HG03045 (cell line): Measurements from ENCODE around the gene HYAL4.
"Not testable (repeated sequence)": the region's sequence is repeated elsewhere in the genome, so short reads cannot be mapped to it uniquely, and the experiment has no call there.

Experiments
- ATAC-seq: cut with Tn5 transposase; IDR thresholded peaks from one replicate; pipeline ENCODE4 v1.9.1; 2021; ENCODE audit warnings: mild to moderate bottlenecking, moderate library complexity; ENCODE audit not compliant: unreplicated experiment

Gene HYAL4, protein sequence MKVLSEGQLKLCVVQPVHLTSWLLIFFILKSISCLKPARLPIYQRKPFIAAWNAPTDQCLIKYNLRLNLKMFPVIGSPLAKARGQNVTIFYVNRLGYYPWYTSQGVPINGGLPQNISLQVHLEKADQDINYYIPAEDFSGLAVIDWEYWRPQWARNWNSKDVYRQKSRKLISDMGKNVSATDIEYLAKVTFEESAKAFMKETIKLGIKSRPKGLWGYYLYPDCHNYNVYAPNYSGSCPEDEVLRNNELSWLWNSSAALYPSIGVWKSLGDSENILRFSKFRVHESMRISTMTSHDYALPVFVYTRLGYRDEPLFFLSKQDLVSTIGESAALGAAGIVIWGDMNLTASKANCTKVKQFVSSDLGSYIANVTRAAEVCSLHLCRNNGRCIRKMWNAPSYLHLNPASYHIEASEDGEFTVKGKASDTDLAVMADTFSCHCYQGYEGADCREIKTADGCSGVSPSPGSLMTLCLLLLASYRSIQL

DNA sequence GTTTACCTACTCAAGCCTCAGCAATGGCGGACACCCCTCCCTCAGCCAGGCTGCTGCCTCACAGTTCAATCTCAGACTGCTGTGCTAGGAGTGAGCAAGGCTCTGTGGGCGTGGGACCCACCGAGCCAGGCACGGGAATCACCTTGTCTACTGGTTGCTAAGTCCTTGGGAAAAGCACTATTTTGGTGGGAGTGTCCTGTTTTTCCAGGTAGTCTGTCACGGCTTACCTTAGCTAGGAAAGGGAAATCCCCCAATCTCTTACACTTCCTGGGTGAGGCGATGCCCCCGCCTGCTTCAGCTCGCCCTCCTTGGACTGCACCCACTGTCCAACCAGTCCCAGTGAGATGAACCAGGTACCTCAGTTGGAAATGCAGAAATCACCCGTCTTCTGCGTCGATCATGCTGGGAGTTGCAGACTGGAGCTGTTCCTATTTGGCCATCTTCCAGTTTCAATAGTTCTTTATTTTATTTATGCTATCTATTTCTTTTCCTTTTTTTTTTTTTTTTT lies at the start of gene HYAL4:
HYAL4 (plus strand) TSS at position 458 of the 508 bp plus-strand sequence. CDS start 23,105 bp downstream, outside the sequence.
- no peak for ATAC-seq

DNA sequence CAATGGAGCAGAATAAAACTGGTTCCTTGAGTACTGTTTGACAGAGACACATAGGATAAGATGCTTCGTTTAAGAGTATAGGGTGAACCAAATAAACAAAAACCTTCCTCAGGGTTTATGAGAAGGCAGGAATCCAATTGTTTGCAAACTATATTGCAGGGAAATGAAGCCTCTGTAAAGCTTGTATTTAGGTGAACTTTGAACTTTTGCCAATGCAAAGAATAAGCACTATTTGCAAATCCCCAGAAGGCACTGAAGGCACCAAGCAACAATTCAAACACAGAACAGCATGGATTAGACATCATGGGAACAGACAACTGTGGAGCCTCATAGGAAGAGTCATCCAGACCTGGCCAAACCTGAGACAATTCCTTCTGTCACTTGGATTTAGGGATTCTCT lies 49.1 kb upstream of the HYAL4 start:
- no peak for ATAC-seq

DNA sequence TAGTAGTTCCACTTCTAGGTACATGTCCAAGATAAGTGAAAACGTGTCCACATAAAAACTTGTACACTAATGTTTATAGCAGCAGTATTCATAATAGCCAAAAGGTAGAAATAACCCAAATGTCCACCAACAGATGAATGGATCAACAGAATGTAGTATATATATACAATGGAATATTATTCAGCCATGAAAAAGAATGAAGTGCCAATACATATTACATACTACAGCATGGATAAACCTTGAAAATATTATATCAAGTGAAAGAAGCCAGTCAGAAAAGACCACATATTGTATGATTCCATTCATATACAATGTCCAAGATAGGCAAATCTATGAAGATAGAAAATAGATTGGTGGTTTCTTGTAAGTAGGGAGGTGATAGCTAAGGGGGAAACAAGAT lies 48.4 kb upstream of the HYAL4 start:
- no peak for ATAC-seq

DNA sequence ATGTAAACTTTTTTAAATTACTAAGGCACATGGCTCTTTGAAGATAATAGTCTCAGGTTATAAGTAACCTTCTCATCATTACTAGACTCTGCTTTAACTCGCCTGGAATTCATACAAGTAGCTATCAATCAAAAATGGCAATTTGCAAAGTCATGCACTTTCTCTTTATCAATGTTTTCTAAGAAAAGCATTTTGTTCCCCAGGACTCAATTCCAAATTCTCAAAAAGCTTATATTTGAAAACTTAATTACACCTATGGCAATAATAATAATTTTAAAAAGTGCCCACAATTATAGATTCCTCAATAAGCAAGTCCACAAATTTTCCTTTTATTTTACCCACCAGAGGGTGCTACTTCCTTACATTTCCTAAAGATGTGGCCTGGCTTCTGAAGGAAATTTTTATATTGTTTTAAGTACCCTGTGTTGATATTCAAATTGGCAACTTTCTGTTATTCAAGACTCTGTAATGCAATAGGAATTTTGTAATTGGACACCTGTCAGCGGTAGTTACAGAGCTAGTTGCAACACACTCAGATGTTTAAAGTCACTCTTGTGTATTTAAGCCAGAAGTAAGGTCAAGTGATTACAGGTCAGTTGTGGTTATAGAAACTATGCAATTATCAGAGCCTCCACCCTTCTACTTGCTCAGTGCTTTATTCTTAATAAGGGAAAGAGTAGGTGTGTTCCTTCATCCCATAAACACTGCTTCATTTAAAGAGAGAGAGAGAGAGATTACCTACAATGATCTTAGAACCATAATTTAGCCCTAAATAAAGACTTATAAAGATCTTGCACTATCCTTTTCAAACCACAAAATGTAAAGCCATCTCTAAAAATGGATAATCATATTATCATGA lies 47.1 kb upstream of the HYAL4 start:
- ATAC-seq, result no peak

DNA sequence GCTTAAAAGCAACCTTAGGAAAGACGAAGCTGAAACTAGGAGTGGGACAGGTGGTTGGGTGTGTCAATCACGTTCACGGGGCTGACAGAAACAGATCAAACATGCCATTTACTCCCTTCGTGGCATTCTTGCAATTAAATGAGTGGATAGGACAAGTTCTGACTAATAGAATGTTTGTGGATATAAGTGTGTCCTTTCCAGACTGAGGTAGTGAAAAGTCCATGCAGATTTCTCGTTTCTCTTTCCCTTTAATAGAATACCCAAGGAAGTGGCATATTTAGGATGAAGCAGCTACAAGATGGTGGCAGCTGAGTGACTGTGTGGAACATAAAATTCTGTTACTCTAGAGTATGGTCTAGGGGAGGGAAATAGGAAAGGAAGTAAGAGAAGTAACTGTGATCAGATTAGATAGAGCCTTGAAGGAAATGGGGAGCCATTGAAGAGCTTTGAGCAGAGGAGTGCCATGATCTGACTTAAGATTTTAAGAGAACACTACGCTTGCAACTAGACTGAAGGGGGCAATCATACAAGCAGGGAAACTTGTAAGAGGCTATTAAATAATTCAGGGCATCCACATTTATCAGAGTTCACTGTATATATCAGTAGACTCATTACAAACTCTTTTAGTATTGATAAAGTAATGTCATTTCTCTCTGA lies 46.3 kb upstream of the HYAL4 start:
- ATAC-seq, result no peak

DNA sequence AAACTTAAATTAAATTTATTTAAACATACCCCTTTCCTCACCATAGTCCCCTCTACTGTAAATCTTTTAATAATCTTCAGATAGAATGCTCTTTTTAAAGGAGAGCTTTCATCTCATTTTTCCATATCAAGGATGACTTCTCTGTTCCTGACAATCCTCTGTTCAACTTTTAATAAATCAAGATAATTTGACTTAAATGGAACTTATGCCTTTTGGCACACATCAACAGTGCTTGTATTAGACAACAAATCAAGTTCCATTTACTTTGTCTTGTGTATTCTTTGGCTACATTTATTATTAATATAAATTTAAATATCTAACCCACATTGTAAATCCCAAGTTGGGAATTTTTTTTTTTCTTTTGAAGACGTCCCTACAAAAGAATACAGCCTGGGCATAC lies 42.7 kb upstream of the HYAL4 start:
- no peak for ATAC-seq

DNA sequence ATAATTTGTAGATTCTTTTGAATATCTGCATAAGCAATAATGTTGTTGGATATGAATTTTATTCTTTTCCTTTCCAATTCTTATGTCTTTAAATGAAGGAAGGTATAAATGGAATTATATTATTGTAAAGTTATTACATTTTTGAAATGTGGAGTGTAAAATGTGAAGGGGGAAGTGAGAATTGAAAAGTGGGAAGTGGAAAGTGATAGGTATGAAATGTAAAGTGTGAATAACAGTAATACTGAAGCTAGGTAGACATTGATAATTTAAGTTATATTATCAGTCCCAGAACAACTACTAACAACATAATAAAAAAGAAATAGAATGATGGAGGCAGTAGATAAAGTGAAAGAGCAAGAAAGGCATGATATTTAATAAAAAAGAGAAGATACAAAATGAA lies 39.7 kb upstream of the HYAL4 start:
- ATAC-seq, result no peak

DNA sequence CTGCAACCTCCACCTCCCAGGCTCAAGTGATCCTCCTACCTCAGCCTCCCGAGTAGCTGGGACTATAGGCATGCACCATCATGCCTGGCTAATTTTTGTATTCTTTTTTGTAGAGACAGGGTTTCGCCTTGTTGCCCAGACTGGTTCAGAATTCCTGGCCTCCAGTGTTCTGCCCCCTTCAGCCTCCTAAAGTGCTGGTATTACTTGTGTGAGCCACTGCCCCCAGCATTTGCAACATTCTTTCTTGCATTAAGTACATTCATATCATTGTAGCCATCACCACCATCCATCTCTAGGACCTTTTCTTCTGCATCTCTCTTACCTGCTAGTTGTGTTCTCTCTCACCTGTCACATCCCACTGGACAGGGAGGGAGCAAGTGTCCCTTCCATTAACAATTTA lies 35.5 kb upstream of the HYAL4 start:
- no peak for ATAC-seq

DNA sequence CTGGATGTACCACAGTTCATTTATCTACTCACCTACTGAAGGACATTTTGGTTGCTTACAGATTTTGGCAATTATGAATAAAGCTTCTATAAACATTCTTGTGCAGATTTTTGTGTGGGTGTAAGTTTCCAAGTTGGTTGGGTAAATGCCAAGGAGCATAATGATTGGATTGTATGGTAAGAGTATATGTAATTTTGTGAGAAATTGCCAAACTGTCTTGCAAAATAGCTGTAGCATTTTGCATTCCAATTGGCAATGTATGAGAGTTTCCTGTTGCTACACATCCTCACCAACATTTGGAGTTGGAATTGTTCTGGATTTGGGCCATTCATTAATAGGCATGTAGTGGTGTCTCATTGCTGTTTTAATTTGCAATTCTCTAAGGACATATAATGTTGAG lies 33.9 kb upstream of the HYAL4 start:
- no peak for ATAC-seq

DNA sequence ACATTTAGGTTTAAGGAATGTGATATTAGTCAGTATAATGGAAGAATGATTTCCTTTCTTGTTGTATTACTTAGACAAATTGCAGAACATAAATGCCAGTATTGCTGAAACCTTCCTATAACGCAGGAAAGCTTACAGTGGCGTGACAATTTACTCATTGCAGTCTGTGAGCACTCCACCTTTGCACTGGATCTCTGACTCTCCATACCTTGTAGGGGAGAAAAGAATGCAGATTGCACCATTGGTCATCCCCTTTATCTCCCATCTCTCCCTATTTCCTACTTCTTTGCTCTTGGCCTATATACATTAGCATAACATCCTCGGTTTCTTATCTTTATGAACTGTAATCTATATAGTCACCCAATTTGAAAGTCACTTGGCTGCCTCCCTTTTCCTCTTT lies 28.1 kb upstream of the HYAL4 start:
- ATAC-seq, result no peak

DNA sequence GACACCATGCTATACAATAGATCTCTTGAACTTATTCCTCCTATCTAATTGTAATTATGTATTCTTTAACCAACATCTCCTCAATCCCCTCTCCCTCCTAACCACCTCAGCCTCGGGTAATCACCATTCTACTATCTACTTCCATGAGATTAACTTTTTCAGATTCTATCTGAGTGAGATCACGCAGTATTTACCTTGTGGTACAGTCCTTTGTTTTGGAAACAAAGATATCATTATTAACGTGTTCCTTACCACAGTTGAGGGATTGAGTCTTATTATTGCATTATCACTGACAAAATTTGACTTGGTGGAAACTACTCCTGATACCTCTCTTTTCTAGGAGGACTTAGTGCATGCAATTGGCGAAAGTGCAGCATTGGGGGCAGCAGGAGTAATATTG lies 26.0 kb upstream of the HYAL4 start:
- no peak for ATAC-seq

DNA sequence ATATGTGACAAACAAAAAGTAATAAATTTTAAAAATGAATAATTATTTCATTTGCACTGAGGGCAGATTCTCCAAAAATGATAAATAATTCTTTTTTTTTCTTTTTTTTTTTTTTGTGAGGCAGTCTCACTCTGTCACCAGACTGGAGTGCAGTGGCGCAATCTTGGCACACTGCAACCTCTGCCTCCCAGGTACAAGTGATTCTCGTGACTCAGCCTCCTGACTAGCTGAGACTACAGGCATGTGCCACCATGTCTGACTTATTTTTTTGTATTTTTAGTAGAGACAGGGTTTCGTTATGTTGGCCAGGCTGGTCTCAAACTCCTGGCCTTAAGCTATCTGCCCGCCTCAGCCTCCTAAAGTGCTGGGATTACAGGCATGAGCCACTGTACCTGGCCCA lies 25.2 kb upstream of the HYAL4 start:
- not testable (repeated sequence) for ATAC-seq

DNA sequence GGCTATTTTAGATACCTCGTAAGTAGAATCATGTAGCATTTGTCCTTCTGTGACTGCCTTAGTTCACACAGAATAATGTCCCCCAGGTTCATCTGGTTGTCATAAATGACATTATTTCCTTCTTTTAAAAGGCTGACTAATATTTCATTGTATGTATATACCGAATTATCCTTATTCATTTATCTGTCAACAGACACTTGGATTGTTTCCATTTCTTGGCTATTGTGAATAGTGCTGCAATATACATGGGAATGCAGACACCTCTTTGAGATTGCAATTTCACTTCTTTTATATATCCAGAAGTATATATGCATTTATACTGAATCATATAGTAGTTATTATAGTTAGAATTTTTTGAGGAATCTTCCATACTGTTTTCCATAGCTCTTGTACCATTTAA lies 24.1 kb upstream of the HYAL4 start:
- ATAC-seq, result no peak

DNA sequence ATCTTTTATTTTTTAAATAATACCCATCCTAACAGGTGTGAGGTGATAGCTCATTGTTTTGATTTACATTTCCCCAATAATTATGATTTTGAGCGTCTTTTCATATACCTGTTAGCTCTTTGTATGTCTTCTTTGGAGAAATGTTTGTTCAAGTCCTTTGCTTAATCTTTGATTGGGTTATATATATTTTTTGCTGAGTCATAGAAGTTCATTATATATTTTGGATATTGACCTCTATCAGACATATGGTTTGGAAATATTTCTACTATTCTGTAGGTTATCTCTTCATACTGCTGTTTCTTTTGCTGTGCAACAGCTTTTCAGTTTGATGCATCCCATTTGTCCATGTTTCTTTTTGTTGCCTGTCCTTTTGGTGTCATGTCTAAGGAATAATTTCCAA lies 23.6 kb upstream of the HYAL4 start:
- ATAC-seq, result no peak

DNA sequence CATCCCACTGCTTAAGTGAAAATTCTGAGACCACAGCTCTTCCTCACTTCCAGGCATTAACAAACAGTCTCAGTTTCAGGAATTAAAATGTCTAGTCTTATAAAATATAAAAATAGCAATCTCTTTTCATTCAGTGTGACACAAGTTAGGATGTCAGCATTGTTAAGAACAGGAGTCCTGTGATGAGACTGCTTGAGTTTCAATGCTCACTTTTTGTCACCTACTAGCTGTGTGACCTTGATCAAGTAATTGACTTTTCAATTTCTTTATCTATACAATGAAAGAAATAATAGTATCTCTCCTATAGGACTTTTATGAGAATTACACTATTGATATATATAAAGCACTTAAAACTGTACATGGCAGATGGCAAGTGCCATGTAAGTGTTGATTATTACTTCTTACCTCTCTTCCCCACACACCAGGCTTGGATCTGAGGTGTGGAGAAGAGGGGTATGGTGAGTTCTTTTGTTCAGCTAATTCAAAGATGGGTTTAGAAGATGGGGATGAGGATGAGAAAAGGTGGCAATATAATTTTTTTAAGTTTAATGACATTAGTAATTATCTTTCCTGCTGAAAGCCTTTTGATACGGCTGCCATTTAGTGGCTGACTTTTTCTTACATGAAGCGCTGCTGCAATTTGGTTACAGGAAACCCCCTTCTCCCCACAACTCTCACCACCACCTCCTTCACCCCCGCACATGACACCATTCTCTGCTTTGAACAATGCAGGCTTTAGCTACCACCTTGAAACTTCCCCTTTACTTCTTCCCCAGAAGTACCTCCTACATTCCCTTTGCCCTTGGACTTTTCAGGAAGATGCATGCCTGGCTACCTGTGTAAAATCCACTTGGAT lies 20.8 kb upstream of the HYAL4 start:
- ATAC-seq, result peak; percentile 99

DNA sequence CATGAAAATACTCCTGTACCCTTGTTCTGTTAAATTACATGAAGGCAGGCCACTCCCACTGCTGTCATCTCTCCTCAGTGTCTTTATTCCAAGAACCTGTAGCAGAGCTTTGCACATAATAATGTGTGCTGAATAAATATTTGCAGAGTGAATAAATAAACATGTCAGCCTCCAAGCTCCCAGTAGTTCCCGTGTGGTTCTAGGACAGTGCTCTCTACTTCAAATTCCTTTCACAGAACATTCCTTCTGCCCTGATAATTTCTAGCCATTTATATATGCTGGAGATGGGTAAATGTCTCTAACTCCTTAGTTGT lies 20.3 kb upstream of the HYAL4 start:
- peak; percentile 23 for ATAC-seq

DNA sequence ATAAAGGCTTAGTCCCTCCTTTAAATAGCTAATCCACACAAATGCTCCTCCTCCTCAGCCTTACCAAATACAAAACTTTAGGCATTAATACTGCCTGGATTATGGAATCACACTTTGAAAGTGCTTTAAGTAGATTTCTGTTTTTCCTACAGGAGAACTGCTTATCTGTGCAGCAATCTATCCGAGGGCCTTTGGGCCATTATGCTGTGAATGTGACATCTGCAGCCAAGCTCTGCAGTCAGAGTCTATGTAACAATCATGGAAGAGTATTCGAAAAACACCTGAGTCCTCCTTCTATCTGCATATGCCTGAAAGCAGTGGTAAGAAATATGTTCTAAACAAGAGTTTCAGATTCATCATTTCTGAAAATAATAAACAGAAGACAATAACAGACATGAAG lies 16.2 kb upstream of the HYAL4 start:
- ATAC-seq, result no peak

DNA sequence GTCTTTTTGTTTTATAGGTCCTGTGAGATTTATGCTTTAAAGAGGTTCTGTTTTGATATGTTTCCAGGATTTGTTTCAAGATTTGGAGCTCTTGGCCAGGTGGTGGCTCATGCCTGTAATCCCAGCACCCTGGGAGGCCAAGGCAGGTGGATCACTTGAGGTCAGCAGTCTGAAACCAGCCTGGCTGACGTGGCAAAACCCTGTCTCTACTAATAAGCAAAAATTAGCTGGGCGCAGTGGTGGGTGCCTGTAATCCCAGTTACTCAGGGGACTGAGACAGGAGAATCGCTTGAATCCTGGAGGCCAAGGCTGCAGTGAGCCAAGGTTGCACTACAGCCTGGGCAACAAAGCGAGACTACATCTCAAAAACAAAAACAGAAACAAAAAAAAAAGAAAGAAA lies 8.3 kb upstream of the HYAL4 start:
- ATAC-seq, result no peak

DNA sequence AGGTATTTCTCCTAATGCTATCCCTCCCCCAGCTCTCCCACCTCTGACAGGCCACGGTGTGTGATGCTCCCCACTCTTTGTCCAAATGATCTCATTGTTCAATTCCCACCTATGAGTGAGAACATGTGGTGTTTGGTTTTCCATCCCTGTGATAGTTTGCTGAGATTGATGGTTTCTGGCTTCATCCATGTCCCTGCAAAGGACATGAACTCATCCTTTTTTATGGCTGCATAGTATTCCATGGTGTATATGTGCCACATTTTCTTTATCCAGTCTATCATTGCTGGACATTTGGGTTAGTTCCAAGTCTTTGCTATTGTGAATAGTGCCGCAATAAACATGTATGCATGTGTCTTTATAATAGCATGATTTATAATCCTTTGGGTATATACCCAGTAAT lies 5.9 kb upstream of the HYAL4 start:
- ATAC-seq, result not testable (repeated sequence)

DNA sequence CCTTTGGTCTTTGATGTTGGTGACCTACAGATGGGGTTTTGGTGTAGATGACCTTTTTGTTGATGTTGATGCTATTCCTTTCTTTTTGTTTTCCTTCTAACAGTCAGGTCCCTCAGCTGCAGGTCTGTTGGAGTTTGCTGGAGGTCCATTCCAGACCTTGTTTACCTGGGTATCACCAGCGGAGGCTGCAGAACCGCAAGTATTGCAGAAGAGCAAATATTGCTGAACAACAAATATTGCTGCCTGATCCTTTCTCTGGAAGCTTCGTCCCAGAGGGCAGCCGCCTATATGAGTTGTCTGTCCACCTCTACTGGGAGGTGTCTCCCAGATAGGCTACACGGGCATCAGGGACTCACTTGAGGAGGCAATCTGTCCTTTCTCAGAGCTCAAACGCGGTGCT lies 827 bp upstream of the HYAL4 start:
- not testable (repeated sequence) for ATAC-seq

DNA sequence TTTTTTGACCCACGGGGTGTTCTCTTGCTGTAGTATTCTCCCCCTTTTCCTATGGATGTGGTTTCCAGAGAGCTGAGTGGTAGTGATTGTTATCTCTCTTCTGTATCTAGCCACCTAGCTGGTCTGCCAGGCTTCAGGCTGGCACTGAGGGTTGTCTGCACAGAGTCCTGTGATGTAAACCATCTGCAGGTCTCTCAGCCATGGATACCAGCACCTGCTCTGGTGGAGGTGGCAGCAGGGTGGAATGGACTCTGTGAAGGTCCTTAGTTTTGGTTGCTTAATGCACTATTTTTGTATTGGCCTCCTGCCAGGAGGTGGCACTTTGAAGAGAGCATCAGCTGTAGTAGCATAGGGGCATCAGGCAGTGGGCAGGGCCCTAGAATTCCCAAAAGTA lies 851 bp downstream of the HYAL4 start:
- no peak for ATAC-seq
